ENCODE measurements around the gene SIAH1. TPM values are rescaled to one million over a fixed set of nuclear protein-coding genes. Genes with fewer than 3 reads are reported as not detected.
A peak's percentile ranks its signal among the peaks of the same experiment; 100 is the strongest.
"Not testable (repeated sequence)": the region's sequence is repeated elsewhere in the genome, so short reads cannot be mapped to it uniquely, and the experiment has no call there.

The SIAH1 gene
- total and polyA plus RNA-seq, 2 donors (not counting 1 experiment from before 2014, with no cell fraction given) = 21.4 to 59.1 TPM

- H3K4me3 ChIP-seq (replicated peaks in 1 of 4; ENCODE audit: control extremely low read depth in 1 of 4, insufficient read depth in 1 of 4, low read depth in 3 of 4, low read length in 4 of 4) = no peak overlapping the region
- H3K9ac ChIP-seq (ENCODE audit: insufficient read depth, low read length) = no peak overlapping the region
- H3K27ac ChIP-seq (ENCODE audit: insufficient read depth, low read length) = no peak overlapping the region
- H3K4me2 ChIP-seq (ENCODE audit: extremely low read depth, insufficient read depth, low read length) = no peak overlapping the region
- peaks cover 2% of the 10 kb centered on the region for H4K20me1 ChIP-seq (ENCODE audit: control insufficient read depth, extremely low read depth, insufficient read depth, low read length)
- H3K27me3 ChIP-seq (ENCODE audit: control insufficient read depth, insufficient read depth, low read length) = no peaks in the 10 kb centered on the region
- H3K4me1 ChIP-seq (ENCODE audit: control insufficient read depth, extremely low read depth, insufficient read depth, low read length) = peaks cover 16% of the 10 kb centered on the region
- DNase-seq (ENCODE audit: low read depth in 2 of 2) = peak in 1 of 2 donors; percentile 23
- no peaks in the 10 kb centered on the region for H3K36me3 ChIP-seq (ENCODE audit: control insufficient read depth, insufficient read depth, low read length)
- TF ChIP-seq EZH2 (IDR thresholded peaks at IDR 0.05; ENCODE audit: low read length, missing control alignments) (no peak), CTCF (conservative IDR thresholded peaks at IDR 0.05 in 1 of 2, IDR thresholded peaks at IDR 0.05 in 1 of 2; ENCODE audit: low read depth in 1 of 2, low read length in 2 of 2) (no peak)
- H3K79me2 ChIP-seq (ENCODE audit: control insufficient read depth, insufficient read depth, low read length) = peaks cover 88% of the 10 kb centered on the region
- H2AFZ ChIP-seq (ENCODE audit: low read length) = no peak overlapping the region
- no peaks in the 10 kb centered on the region for H3K9me3 ChIP-seq (ENCODE audit: control insufficient read depth, insufficient read depth, low read depth, low read length)
Measured at GRCh38 chr16:48371393-48371780, 13.8 kb downstream of the SIAH1 start.

- H3K27me3 ChIP-seq (ENCODE audit: control insufficient read depth, insufficient read depth, low read length); H3K4me3 ChIP-seq (replicated peaks in 1 of 4; ENCODE audit: control extremely low read depth in 1 of 4, insufficient read depth in 1 of 4, low read depth in 3 of 4, low read length in 4 of 4); H3K9me3 ChIP-seq (ENCODE audit: control insufficient read depth, insufficient read depth, low read depth, low read length); DNase-seq (ENCODE audit: low read depth in 2 of 2); H3K9ac ChIP-seq (ENCODE audit: insufficient read depth, low read length); H3K4me2 ChIP-seq (ENCODE audit: extremely low read depth, insufficient read depth, low read length); H2AFZ ChIP-seq (ENCODE audit: low read length); H3K36me3 ChIP-seq (ENCODE audit: control insufficient read depth, insufficient read depth, low read length); H4K20me1 ChIP-seq (ENCODE audit: control insufficient read depth, extremely low read depth, insufficient read depth, low read length); H3K27ac ChIP-seq (ENCODE audit: insufficient read depth, low read length): not testable (repeated sequence)
- Histone ChIP-seq H3K79me2 (ENCODE audit: control insufficient read depth, insufficient read depth, low read length) (peaks cover 83% of the 10 kb centered on the region), H3K4me1 (ENCODE audit: control insufficient read depth, extremely low read depth, insufficient read depth, low read length) (peaks cover 16% of the 10 kb centered on the region)
Measured at GRCh38 chr16:48370668-48371392, 14.4 kb downstream of the SIAH1 start.

GRCh38 chr16:48370229-48370628 lies 15.0 kb downstream of the SIAH1 start:
- TF ChIP-seq EZH2 (IDR thresholded peaks at IDR 0.05; ENCODE audit: low read length, missing control alignments) (no peak), CTCF (conservative IDR thresholded peaks at IDR 0.05 in 1 of 2, IDR thresholded peaks at IDR 0.05 in 1 of 2; ENCODE audit: low read depth in 1 of 2, low read length in 2 of 2) (no peak)
- no peak for DNase-seq (ENCODE audit: low read depth in 2 of 2)
- H3K9me3 ChIP-seq (ENCODE audit: control insufficient read depth, insufficient read depth, low read depth, low read length) = no peaks in the 10 kb centered on the region
- H3K4me3 ChIP-seq (replicated peaks in 1 of 4; ENCODE audit: control extremely low read depth in 1 of 4, insufficient read depth in 1 of 4, low read depth in 3 of 4, low read length in 4 of 4) = no peak overlapping the region
- H3K4me2 ChIP-seq (ENCODE audit: extremely low read depth, insufficient read depth, low read length) = no peak overlapping the region
- H3K36me3 ChIP-seq (ENCODE audit: control insufficient read depth, insufficient read depth, low read length) = no peaks in the 10 kb centered on the region
- peaks cover 18% of the 10 kb centered on the region for H3K4me1 ChIP-seq (ENCODE audit: control insufficient read depth, extremely low read depth, insufficient read depth, low read length)
- no peak overlapping the region for H3K9ac ChIP-seq (ENCODE audit: insufficient read depth, low read length)
- H3K27me3 ChIP-seq (ENCODE audit: control insufficient read depth, insufficient read depth, low read length) = no peaks in the 10 kb centered on the region
- H2AFZ ChIP-seq (ENCODE audit: low read length) = no peak overlapping the region
- H3K27ac ChIP-seq (ENCODE audit: insufficient read depth, low read length) = no peak overlapping the region
- H3K79me2 ChIP-seq (ENCODE audit: control insufficient read depth, insufficient read depth, low read length) = peaks cover 83% of the 10 kb centered on the region
- H4K20me1 ChIP-seq (ENCODE audit: control insufficient read depth, extremely low read depth, insufficient read depth, low read length) = peaks cover 2% of the 10 kb centered on the region

All from fibroblast of lung (primary cell).